Large intestine (tissue), 3 donors: ENCODE data around the gene MTUS2. TPM values are rescaled to one million over a fixed set of nuclear protein-coding genes. Genes with fewer than 3 reads are reported as not detected.

Source experiments
- DNase-seq, 2 donors: peaks; one replicate each; pipeline versions ENCODE4 v3.0.0 to v3.0.0-alpha.2; 2013
- H3K27ac ChIP-seq: one replicate; pipeline ENCODE4 v1.5.1; 2013; ENCODE audit warnings: low read length
- H3K27me3 ChIP-seq: 2 replicates; pipeline ENCODE4 v1.6.1; 2013; ENCODE audit warnings: low read length; ENCODE audit not compliant: control insufficient read depth, insufficient read depth
- H3K36me3 ChIP-seq: 2 replicates; pipeline ENCODE4 v1.6.1; 2013; ENCODE audit warnings: low read length; ENCODE audit not compliant: control insufficient read depth, insufficient read depth
- H3K4me1 ChIP-seq: one replicate; pipeline ENCODE4 v1.6.1; 2013; ENCODE audit warnings: low read length; ENCODE audit not compliant: control insufficient read depth, insufficient read depth
- H3K4me3 ChIP-seq: one replicate; pipeline ENCODE4 v1.5.1; 2013; ENCODE audit warnings: low read length
- H3K9me3 ChIP-seq: one replicate; pipeline ENCODE4 v1.6.1; 2013; ENCODE audit warnings: mild to moderate bottlenecking, low read depth, low read length, moderate library complexity; ENCODE audit not compliant: control insufficient read depth
- WGBS: methylation state at CpG from one replicate; pipeline ENCODE4 v1.1.5; 2013; ENCODE audit warnings: low lambda C conversion rate; ENCODE audit not compliant: insufficient coverage; 5-methylcytosine and 5-hydroxymethylcytosine counted together
- polyA plus RNA-seq: library from polyadenylated mRNA; unstranded; fragments of 120-200 nt; gene quantifications from one replicate; pipeline ENCODE4 v1.2.1, GENCODE V29; 2013

The MTUS2 gene
- polyA plus RNA-seq, 1 donor: 1.9 TPM

GRCh38 chr13:29471551-29471950 is 651.4 kb downstream of the MTUS2 start:
- DNase-seq: no peak

GRCh38 chr13:29472332-29472961 is 652.3 kb downstream of the MTUS2 start:
- H3K27me3 ChIP-seq: no peaks in the 10 kb centered on the region
- H3K4me3 ChIP-seq: no peak overlapping the region
- DNase-seq: no peak
- H3K4me1 ChIP-seq: no peaks in the 10 kb centered on the region
- no peaks in the 10 kb centered on the region for H3K36me3 ChIP-seq
- 80% methylated on average over 1 of the region's 6 CpGs for WGBS
- H3K9me3 ChIP-seq: no peaks in the 10 kb centered on the region
- H3K27ac ChIP-seq: no peak overlapping the region

More at GRCh38 chr13:29471551-29471950, 651.4 kb downstream of the MTUS2 start:
- H3K27ac ChIP-seq: no peak overlapping the region
- H3K4me1 ChIP-seq: no peaks in the 10 kb centered on the region
- H3K27me3 ChIP-seq: no peaks in the 10 kb centered on the region
- WGBS: no CpG with 5 or more reads among the region's 9 CpGs
- H3K36me3 ChIP-seq: no peaks in the 10 kb centered on the region
- H3K9me3 ChIP-seq: no peaks in the 10 kb centered on the region
- no peak overlapping the region for H3K4me3 ChIP-seq

- DNase-seq: no peak
- Histone ChIP-seq H3K4me3 (no peak overlapping the region), H3K36me3 (no peaks in the 10 kb centered on the region), H3K27me3 (no peaks in the 10 kb centered on the region), H3K4me1 (no peaks in the 10 kb centered on the region), H3K27ac (no peak overlapping the region), H3K9me3 (no peaks in the 10 kb centered on the region)
- whole genome bisulfite sequencing: 33% methylated on average over 1 of the region's 4 CpGs
Observed at GRCh38 chr13:29473166-29473565, 653.0 kb downstream of the MTUS2 start.

GRCh38 chr13:29474991-29475390 is 654.9 kb downstream of the MTUS2 start:
- H3K4me3 ChIP-seq: no peak overlapping the region
- no peaks in the 10 kb centered on the region for H3K4me1 ChIP-seq
- H3K36me3 ChIP-seq: no peaks in the 10 kb centered on the region
- no CpG with 5 or more reads among the region's 3 CpGs for WGBS
- no peaks in the 10 kb centered on the region for H3K27me3 ChIP-seq
- no peak for DNase-seq
- H3K9me3 ChIP-seq: no peaks in the 10 kb centered on the region
- H3K27ac ChIP-seq: no peak overlapping the region

- Histone ChIP-seq H3K27ac (no peak overlapping the region), H3K27me3 (no peaks in the 10 kb centered on the region), H3K4me3 (no peak overlapping the region), H3K4me1 (no peaks in the 10 kb centered on the region), H3K36me3 (no peaks in the 10 kb centered on the region), H3K9me3 (no peaks in the 10 kb centered on the region)
- WGBS: no CpG with 5 or more reads among the region's 3 CpGs
- DNase-seq: no peak
Observed at GRCh38 chr13:29476046-29476445, 655.9 kb downstream of the MTUS2 start.

- no peaks in the 10 kb centered on the region for H3K27me3 ChIP-seq
Observed at GRCh38 chr13:29479716-29480492, 659.8 kb downstream of the MTUS2 start.

GRCh38 chr13:29480893-29481525 is 660.9 kb downstream of the MTUS2 start:
- H3K4me1 ChIP-seq: no peaks in the 10 kb centered on the region
- H3K4me3 ChIP-seq: no peak overlapping the region
- DNase-seq: no peak
- H3K36me3 ChIP-seq: no peaks in the 10 kb centered on the region
- no peaks in the 10 kb centered on the region for H3K9me3 ChIP-seq
- no CpG with 5 or more reads among the region's 11 CpGs for WGBS
- no peak overlapping the region for H3K27ac ChIP-seq
- no peaks in the 10 kb centered on the region for H3K27me3 ChIP-seq

More at GRCh38 chr13:29479716-29480492, 659.8 kb downstream of the MTUS2 start:
- DNase-seq: no peak
- no peak overlapping the region for H3K4me3 ChIP-seq
- H3K27ac ChIP-seq: no peak overlapping the region
- H3K4me1 ChIP-seq: no peaks in the 10 kb centered on the region
- H3K36me3 ChIP-seq: no peaks in the 10 kb centered on the region
- H3K9me3 ChIP-seq: no peaks in the 10 kb centered on the region
- 60% methylated on average over 1 of the region's 25 CpGs for WGBS

- Histone ChIP-seq H3K27me3 (no peaks in the 10 kb centered on the region), H3K4me3 (no peak overlapping the region), H3K36me3 (no peaks in the 10 kb centered on the region), H3K27ac (no peak overlapping the region), H3K9me3 (no peaks in the 10 kb centered on the region), H3K4me1 (no peaks in the 10 kb centered on the region)
- DNase-seq: peak in 1 of 2 donors; percentile 24
- no CpG with 5 or more reads among the region's 5 CpGs for WGBS
Observed at GRCh38 chr13:29481603-29482002, 661.5 kb downstream of the MTUS2 start.

- WGBS: no CpG with 5 or more reads among the region's 4 CpGs
- no peaks in the 10 kb centered on the region for H3K9me3 ChIP-seq
- H3K4me3 ChIP-seq: no peak overlapping the region
- H3K4me1 ChIP-seq: no peaks in the 10 kb centered on the region
- no peak for DNase-seq
- no peaks in the 10 kb centered on the region for H3K27me3 ChIP-seq
- no peak overlapping the region for H3K27ac ChIP-seq
- no peaks in the 10 kb centered on the region for H3K36me3 ChIP-seq
Observed at GRCh38 chr13:29482504-29482903, 662.4 kb downstream of the MTUS2 start.

- no peak overlapping the region for H3K4me3 ChIP-seq
- no CpG with 5 or more reads among the region's 15 CpGs for WGBS
- no peak for DNase-seq
Observed at GRCh38 chr13:29483211-29483610, 663.1 kb downstream of the MTUS2 start.

More at GRCh38 chr13:29483211-29483610, 663.1 kb downstream of the MTUS2 start:
- Histone ChIP-seq H3K9me3 (no peaks in the 10 kb centered on the region), H3K4me1 (no peaks in the 10 kb centered on the region), H3K36me3 (no peaks in the 10 kb centered on the region), H3K27ac (no peak overlapping the region), H3K27me3 (peaks cover 4% of the 10 kb centered on the region)
